Muscle of arm (tissue), 12 donors: ENCODE measurements around the gene PDE6B. TPM values are rescaled to one million over a fixed set of nuclear protein-coding genes. Genes with fewer than 3 reads are reported as not detected.
"Not testable (repeated sequence)": the region's sequence is repeated elsewhere in the genome, so short reads cannot be mapped to it uniquely, and the experiment has no call there.

Experiments used
- DNase-seq: peaks from one replicate; pipeline ENCODE4 v3.0.0-alpha.2; 2013
- polyA plus RNA-seq, 12 donors: library from polyadenylated mRNA; unstranded; fragments of 120-200 nt; gene quantifications; one replicate each; pipeline ENCODE4 v1.2.1, GENCODE V29; 2013; ENCODE audit not compliant: insufficient read length in 12 of 12

Gene PDE6B
- polyA plus RNA-seq, 12 donors: 9.2 to 34.5 (median 13.0) TPM; not detected in 1

DNA sequence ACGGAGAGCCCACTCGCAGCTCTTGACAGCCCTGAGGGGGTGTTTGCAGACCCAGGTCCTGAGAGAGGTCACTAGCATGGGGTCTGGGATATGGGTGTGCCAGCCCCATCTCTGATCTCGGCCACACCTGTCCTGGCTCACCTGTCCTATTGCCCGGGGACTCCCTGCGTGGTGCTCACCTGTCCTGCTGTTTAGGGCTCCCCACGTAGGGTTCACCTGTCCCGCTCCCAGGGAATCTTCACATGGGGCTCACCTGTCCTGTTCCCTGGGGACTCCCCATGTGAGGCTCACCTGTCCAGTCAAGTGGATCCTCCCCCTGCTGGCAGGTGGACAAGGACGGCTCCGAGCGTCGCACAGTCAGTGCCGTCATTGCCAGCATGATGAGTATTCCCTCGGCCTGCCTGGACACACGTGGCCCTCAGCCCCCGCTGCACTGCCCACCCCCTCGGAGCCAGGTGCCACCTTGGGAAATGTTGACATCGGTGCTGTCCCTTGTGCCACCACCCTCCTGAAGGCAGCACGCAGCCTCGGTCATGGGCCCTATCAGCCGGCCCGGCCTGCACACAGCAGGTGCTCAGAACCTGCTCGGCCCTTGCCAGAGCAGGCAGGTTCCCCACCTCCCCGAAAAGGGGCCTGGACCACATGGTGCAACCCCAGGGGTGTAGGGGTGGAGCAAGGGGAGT, 57.3 kb downstream of the PDE6B start:
- no peak for DNase-seq

- DNase-seq: no peak
Measured at GRCh38 chr4:683247-683897, 58.0 kb downstream of the PDE6B start.

DNA sequence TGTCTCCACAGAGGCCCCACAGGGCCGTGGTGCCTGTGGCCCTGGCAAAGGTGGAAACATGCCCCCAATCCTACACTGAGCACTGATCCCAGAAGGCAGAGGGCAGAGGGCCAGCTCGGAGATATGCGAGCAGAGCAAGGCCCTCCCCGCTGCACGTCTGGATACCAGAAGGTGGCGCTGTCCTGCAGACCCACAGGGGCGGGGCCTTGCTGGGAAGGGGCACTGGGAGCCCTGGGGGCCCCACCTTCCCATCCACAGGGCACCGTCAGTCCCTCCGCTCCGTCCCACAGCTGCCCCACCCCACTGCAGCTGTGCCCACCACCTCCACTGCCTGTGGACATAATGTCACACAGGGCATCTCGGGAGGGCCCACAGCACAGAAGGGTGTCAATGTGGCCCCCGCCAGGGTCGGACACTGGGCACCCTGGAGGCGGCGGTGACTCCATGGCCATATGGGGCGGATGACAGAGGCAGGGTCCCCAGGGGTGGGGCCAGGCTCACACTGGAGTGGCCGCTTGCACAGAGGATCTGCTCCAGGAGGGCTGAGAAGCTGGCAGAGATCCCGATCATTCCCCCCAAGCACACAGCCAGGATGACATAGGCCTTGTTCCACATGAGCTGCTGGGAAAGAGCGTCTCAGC, 58.7 kb downstream of the PDE6B start:
- no peak for DNase-seq

GRCh38 chr4:684623-685327, 59.4 kb downstream of the PDE6B start:
- no peak for DNase-seq

GRCh38 chr4:685679-686412, 60.5 kb downstream of the PDE6B start:
- DNase-seq: no peak

DNA sequence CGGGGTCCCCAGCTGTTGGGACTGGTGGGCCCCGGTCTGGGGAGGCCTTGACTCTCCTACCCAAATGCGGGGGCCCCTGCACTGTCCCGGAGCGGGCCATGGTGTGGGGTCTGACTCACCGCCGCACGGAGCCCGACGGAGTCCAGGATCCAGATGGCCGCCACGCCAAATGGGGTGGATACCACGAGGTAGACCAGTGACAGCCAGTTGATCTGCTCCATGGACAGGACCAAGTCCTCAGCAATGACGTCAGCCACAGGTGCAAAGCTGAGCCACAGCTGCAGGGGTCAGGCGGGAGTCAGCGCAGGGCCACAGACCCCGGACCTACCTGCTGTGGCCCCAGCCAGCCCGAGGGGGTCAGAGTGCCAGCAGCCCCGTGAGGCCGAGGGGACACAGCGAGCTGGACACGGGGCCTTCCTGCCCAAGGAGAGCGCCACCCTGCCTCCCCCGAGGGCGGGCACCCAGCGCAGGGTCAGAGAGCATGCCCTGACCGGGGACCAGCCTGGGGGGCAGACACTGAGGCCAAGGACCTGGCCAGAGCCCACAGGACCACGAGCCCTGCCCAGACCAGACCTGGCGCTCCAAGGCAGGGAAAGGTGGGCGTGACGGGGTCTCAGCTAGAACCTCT, 61.2 kb downstream of the PDE6B start:
- no peak for DNase-seq

DNA sequence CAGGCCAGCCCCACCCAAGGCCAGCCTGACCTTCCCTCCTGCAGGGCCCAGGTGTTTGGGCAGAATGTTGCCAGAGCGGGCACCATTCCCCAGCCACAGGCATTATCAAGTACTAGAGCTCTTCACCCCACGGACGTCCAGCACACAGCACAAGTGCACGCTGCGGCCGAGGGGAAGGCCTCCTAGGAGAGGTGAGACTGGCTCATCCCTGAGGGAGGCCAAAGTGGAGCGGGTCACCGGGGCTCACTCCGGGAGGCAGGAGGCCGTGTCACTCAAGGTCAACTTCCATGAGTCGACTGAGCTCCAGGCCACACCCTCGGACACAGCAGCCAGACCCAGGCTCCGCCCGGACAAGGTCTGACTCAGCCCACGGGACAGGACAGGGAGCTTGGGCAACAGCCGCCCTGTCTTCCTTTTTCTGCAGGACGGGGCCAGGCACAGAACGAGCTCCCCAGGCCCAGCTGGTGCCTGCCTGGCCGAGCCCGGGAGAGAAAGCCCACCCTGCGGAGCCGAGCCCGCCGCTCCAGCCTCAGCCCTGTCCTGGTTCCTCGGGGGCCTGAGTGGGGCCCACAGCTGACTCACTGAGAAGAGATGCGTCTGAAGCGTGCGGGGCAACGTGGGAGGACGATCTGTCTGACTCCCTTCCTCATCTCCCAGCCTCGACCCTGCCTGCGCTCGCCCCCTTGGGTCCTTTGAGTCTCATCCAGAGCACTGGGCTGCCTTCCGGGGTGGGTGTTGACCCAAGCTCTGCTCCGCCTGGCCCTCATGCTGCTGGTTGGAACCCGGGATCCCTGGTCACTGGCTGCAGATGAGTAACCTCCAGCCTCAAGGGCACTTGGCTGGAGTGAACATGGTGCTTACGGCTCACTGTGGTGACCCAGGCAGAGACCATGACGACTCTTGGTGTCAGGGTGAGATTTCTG, 61.9 kb downstream of the PDE6B start:
- DNase-seq: no peak

DNA sequence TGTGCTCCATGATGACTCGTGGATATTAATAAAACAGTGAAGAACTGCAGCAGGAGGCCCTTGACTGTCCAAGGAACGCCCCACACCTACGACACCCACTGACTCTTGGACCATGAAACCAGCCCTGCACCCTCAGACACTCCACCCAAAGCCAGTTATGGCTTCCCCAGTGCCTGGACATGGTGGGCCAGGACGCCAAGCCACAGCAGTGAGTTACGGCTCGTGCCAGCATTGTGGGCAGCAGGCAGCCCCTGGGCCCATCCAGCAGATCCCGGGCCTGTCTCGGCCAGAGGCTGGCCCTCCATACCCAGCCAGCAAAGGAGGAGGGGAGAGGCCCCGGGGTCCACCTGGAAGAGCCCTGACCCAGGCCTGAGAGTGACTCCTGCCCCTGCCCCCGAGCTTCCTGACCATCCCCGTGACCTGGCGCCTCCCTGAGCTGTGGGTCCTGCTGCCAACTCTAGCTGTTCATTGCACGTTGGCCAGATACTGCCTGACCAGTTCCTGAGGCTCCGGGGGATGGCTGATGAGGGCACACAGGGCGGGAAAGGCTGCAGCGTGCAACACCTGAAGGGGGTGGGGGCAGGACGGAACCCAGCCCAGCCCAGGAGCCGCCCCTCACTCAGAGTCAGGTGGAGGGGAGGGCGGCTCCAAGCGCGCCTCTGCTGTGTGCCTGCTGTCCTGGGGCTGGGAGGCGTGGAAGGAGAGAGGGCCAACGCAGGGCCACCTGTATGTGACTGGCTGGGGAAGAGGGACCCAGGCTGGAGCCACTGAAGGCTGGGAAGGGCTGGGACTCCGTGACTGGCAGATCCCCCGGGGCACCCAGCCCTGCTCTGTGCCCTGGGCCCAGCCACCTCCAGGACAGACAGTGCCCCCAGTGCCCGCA, 62.8 kb downstream of the PDE6B start:
- no peak for DNase-seq

DNA sequence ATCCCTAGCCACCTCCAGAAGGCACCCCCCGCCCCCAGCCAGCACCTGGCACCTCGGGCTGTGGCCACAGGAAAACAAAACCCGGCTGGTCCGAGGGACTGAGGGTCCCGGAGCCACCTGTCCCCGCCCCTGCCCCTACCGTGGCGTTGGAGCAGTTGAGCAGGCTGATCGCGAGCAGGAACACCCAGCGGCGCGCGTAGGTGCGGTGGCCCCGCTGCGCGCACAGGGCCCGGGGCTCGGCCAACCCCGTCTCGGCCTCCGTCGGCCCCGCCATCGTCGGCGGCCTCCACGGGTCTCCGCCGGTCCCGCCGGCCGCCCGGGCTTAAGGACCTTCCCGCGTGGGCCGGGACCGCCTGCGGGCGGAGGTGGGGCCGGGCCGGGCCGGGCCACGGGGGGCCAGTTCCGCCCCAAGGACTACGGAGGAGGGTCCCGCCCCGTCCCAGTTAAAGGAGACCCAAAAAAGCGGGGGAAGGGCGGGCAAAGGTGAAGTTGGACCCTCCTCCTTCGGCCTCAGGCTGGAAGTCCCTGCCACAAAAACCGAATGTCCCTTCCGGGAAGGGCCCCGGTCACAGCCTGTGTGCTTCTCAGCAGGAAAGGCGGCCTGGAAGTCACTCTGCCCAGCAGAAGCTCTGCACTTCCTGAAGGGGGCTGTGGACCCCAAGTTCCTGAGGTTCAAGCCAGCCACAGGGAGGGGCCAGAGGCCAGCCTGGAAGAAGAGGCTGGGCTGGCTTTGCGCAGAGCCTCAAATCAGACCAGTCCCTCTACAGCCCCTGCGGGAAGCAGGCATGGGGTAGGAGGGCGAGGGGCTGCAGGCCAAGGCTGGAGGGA, 63.7 kb downstream of the PDE6B start, which contains the start of gene SLC49A3:
Gene SLC49A3 (minus strand): TSS at position 298 of the 828 bp plus-strand sequence. CDS start 24 bp downstream, at position 274.
- DNase-seq: no peak

DNA sequence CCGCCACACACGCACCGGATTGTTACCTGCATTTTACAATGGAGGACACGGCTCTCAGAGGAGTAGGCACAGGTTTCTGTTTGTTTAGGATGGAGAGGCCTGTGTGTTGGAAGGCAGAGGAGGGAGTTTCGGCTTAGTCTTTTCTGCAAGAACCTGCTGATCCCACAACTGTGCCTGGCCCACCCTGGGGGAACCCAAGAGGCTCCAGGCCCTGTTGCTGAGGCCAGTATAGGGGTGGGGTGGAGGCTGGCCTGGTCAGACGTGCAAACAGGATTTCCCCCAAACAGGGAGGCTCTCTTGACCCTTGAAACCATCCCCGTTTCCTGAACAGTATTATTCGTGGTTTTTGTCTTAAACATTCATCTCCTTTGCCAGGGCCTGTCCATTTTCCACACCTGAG, 64.3 kb downstream of the PDE6B start:
- no peak for DNase-seq

DNA sequence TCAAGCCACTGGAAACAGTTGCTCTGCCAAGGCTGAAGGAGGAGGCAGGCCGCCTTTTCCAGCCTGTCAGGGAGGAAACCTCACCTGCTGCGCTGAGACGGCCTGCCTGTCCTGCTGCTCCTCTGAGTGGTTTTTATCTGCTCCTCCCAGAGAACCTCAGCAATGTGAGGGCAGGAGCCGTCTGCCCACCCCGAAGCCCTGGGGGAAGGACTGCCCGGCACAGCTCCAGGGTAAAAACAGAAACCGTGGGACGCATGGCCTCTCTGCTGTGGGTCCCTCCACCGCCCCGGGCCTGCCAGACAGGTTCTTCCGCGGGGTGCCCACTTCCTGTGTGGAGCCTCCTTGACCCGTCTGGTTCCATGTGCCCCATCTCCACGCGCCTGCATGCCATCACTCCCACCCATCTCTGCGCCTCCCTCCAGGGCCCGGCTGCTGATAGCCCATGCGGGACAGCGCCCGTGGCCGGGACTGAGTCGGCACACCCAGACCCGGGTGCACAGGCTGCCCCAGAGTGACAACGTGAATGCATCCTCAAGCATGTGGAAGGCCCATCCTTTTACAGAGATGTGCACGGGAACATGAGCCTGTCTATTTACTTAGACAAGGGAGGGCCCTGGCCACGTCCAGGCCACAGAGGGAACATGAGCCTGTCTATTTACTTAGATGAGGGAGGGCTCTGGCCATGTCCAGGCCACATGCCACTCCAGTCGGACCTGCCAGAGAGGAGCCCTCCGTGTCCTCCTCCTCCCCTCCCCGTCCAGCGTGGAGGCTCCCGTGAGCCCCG, 67.6 kb downstream of the PDE6B start:
- no peak for DNase-seq

DNA sequence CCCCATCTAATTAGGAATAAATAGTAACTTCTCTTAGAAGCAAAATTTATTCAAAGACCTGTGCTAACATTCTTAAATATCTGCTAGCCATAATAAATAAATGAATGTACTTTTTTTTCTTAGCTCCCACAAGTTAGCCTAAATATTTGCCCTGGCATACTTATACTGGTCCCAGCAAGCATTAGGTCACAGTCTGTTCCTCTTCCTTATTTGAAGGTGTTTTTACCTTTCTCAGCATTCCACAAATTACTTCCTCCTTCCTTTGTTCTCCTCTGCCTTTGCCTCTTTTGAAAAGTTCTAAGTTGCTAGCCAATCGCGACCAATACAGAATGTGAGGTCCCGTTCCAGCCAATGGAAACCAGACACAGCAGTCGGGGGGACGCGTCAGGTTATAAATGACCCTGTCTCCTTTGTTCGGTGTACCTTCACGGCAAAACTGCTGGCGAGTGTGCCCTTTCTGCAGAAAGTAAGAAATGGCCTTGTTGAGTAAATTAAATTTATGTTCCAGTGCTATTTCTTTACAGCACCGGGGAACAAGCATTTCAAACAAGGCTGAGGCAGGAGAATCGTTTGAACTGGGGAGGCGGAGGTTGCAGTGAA, 69.1 kb downstream of the PDE6B start:
- not testable (repeated sequence) for DNase-seq

DNA sequence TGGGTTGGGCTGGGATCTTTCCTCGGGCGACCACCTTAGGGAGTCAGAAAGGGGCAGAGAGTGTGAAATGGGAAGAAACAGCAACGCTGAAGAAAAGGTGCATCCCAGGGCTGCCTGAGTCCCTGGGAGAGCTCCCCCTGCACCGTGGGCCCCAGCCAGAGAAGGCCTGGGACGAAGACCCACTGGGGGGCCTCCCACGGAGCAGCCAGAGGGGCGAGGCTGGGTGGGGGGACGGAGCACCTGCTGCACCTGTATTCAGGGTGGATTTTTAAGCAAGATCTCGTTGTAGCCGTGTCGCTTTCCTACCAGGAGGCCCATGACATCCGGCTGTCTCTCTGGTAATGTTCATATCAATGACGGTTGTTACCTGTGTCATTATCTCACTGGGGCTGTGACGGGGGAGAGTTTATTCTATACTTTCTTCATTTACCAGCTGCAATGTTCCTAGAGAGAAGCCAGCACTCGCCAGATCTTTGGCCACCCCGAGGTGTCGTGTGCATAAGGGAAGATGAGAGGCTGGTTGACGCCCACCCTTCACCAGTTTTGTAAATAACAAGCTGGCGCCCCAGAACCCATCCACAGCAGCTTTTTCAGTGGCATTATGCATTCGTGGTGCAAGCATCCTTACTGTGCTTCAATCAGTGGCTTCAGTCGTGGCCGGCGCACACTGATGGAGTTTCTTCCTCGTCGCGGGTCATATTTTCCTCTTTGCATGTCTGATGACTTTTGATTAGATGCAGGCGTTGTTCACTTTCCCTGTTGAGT, 74.6 kb downstream of the PDE6B start:
- DNase-seq: no peak

DNA sequence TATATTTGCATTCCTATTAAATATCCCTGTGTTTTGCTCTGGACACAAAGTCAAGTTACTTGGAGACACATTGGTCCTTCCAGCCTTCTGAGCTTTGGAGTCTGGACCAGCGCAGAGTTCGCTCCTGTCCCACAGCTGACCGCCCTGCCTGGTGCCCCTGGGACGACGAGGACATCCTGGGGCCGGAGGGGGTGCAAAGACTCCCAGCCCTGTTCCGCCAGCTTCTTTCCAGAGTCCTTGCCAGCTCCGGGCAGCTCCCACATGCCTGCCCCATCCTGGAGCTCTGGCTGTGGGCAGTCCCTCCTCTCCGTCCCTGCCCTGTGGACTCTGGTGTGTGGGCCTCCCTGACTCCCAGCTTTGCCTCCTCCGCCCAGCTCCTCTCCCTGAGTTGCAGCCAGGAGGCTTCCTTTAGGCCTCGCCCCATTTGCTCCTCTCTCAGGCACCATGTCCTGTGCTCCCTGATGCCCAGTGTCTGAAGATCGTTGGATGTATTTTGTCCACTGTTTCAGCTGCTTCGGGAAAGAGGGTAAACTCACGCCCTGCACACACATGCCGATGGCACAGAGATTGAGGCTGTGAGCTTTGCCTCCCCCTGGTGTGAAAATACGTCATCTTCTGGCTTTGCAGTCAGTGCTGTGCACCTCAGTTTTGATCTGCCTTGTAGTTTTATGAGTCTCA, 75.4 kb downstream of the PDE6B start:
- no peak for DNase-seq

DNA sequence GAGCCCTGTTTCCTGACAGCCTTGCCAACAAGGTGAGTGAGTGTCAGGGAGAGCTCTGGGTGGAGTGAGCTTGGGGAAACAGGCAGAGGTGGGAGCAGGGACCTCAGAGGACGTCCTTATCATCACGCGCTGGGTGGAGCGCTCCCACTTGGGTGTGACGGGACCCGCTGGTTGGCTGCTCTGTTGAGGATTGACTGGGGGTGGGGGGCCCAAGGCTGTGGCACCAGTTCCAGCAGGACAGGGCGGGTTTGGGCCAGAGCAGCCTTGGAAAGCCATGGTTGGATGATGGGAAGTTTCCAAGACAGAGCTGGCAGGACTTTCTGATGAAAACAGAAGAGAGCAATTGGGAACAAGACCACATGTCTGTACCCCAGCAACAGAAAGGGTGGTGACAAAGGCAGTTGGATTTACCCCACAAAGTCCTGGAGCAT, 77.3 kb downstream of the PDE6B start:
- no peak for DNase-seq
